RWPE2 (cell line): ENCODE results near the gene AGBL5.

Source experiments
- ATAC-seq: fragments of 200-7000 bp; cut with Tn5 transposase; 3 replicates; pipeline ENCODE4 v1.9.1; 2021; ENCODE audit warnings: low read depth
- DNase-seq: peaks from one replicate; pipeline ENCODE4 v3.0.0-alpha.2; 2020; ENCODE audit warnings: low spot score
- H3K27ac ChIP-seq: fragments of 450-650 bp; 2 replicates; pipeline ENCODE4 v1.5.1; 2017; ENCODE audit warnings: mild to moderate bottlenecking; ENCODE audit not compliant: poor library complexity, severe bottlenecking
- H3K27me3 ChIP-seq: fragments of 250-450 bp; sonication (Bioruptor Pico); 2 replicates; pipeline ENCODE4 v1.5.1; 2021; ENCODE audit warnings: mild to moderate bottlenecking, moderate library complexity; ENCODE audit not compliant: insufficient read depth, poor library complexity, severe bottlenecking
- H3K36me3 ChIP-seq: fragments of 250-450 bp; sonication (Bioruptor Pico); 2 replicates; pipeline ENCODE4 v1.5.1; 2020; ENCODE audit warnings: low read depth, mild to moderate bottlenecking, moderate library complexity
- H3K4me1 ChIP-seq: fragments of 250-450 bp; sonication (Bioruptor Pico); 2 replicates; pipeline ENCODE4 v1.5.1; 2021; ENCODE audit warnings: mild to moderate bottlenecking, moderate library complexity; ENCODE audit not compliant: insufficient read depth, poor library complexity, severe bottlenecking
- H3K4me3 ChIP-seq: fragments of 250-450 bp; sonication (Bioruptor Pico); 2 replicates; pipeline ENCODE4 v1.5.1; 2021; ENCODE audit warnings: mild to moderate bottlenecking, moderate library complexity; ENCODE audit not compliant: severe bottlenecking
- H3K9me3 ChIP-seq: fragments of 250-450 bp; sonication (Bioruptor Pico); 2 replicates; pipeline ENCODE4 v1.5.1; 2021; ENCODE audit warnings: mild to moderate bottlenecking, moderate library complexity; ENCODE audit not compliant: severe bottlenecking
- CTCF ChIP-seq: fragments of 450-650 bp; IDR thresholded peaks from one replicate; pipeline ENCODE4 v1.5.1; 2017; ENCODE audit warnings: mild to moderate bottlenecking, moderate library complexity; ENCODE audit not compliant: poor library complexity, severe bottlenecking

The AGBL5 gene

GRCh38 chr2:27023740-27024139, 27.7 kb upstream of the AGBL5 start:
- no peak for TF ChIP-seq CTCF
- Histone ChIP-seq H3K4me3 (no peak overlapping the region), H3K27me3 (no peaks in the 10 kb centered on the region), H3K36me3 (no peaks in the 10 kb centered on the region), H3K27ac (no peak overlapping the region), H3K9me3 (no peaks in the 10 kb centered on the region), H3K4me1 (no peaks in the 10 kb centered on the region)
- ATAC-seq (no peak), DNase-seq (no peak)

DNA sequence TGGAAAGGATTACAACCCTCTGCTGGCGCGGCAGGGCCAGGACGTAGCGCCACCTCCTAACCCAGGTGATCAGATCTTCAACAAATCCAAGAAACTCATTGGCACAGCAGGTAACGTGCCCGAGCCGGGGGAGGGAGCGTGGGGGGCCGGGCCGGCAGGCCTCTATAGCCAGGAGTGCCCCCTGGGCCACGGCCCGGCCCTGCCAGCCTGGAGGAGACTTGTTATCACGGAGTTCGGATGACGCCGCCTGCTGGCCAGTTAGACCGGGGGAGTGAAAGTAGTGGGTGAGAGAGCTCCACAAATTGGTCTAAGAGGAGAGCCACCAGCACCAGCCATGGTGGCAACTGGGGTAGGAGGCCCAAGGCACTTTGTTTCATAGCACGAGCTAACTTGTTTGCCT, 27.3 kb upstream of the AGBL5 start:
- no peaks in the 10 kb centered on the region for H3K27me3 ChIP-seq
- DNase-seq (no peak), ATAC-seq (no peak)
- no peak overlapping the region for H3K27ac ChIP-seq
- no peak for TF ChIP-seq CTCF
- H3K9me3 ChIP-seq, result no peaks in the 10 kb centered on the region
- H3K4me3 ChIP-seq, result no peak overlapping the region
- H3K4me1 ChIP-seq, result no peaks in the 10 kb centered on the region
- 0 out of 2 replicates have a peak, but pooled peaks cover under 1% of the 10 kb centered on the region for H3K36me3 ChIP-seq

- DNase-seq, result no peak
- peaks cover 7% of the 10 kb centered on the region; the same call in 1 of the 2 replicates for H3K36me3 ChIP-seq
- H3K27ac ChIP-seq, result no peak overlapping the region
- no peaks in the 10 kb centered on the region for H3K27me3 ChIP-seq
- H3K4me3 ChIP-seq, result no peak overlapping the region
- TF ChIP-seq CTCF, result no peak
- H3K4me1 ChIP-seq, result no peaks in the 10 kb centered on the region
- no peaks in the 10 kb centered on the region for H3K9me3 ChIP-seq
- no peak for ATAC-seq
Measured at GRCh38 chr2:27024812-27025211, 26.7 kb upstream of the AGBL5 start.

- no peak for DNase-seq
- H3K4me3 ChIP-seq, result no peak overlapping the region
- peaks cover 11% of the 10 kb centered on the region; the same call in 1 of the 2 replicates for H3K36me3 ChIP-seq
- no peak overlapping the region for H3K27ac ChIP-seq
- no peak for ATAC-seq
- no peak for TF ChIP-seq CTCF
- no peaks in the 10 kb centered on the region for H3K9me3 ChIP-seq
- H3K27me3 ChIP-seq, result no peaks in the 10 kb centered on the region
- H3K4me1 ChIP-seq, result no peaks in the 10 kb centered on the region
Measured at GRCh38 chr2:27025281-27025800, 26.1 kb upstream of the AGBL5 start.
